Measurements from ENCODE around the gene CWC27. TPM values are rescaled to one million over a fixed set of nuclear protein-coding genes. Genes with fewer than 3 reads are reported as not detected.
A peak's percentile ranks its signal among the peaks of the same experiment; 100 is the strongest.
"Not testable (repeated sequence)": the region's sequence is repeated elsewhere in the genome, so short reads cannot be mapped to it uniquely, and the experiment has no call there.

CWC27 gene
- total RNA-seq, 2 donors from 2014 or later: 21.4 to 24.0 TPM

GRCh38 chr5:64884541-64884940, 115.8 kb downstream of the CWC27 start:
- no peak for DNase-seq (ENCODE audit: low spot score)
- intact Hi-C loops (cut with DNase I): no loop called here

DNA sequence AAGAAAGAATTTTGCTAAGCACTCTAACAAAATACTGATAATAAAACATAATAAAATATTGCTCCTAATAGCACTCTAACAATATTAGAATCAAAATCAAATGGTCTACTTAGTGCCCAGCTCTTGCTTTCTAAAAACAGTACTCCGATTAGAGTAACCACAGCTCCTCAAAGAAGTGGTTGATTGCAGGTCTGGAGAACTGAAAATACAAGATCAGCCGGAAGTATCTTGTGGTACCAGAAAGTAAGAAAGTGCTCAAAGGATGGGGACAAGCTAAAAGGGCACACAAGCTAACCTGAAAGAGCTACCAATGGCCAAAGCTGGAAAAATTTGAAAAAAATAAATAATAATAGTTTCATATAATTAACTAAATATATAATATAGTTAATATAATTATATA, 119.2 kb downstream of the CWC27 start:
- DNase-seq (ENCODE audit: low spot score): no peak
- intact Hi-C loops (cut with DNase I): no loop called here

- intact Hi-C loops (cut with DNase I): no loop called here
- no peak for DNase-seq (ENCODE audit: low spot score)
These were observed 127.0 kb downstream of the CWC27 start for GRCh38 chr5:64895748-64896147.

- intact Hi-C loops (cut with DNase I): no loop called here
- DNase-seq (ENCODE audit: low spot score): no peak
These were observed 131.1 kb downstream of the CWC27 start for GRCh38 chr5:64899838-64900237.

DNA sequence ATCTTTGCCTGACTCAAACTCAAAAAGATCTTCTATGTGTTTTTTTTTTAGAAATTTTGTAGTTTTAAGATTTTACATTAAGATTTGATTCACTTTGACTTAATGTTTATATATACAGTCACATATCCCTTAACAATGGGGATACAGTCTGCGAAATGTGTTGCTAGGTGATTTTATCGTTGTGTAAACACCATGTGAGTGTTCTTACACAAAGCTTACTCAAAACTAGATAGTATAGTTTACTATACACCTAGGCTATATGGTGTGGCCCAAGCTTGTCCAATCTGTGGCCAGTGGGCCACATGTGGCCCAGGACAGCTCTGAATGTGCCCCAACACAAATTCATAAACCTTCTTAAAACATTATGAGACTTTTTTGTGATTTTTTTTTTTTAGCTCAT, 131.9 kb downstream of the CWC27 start:
- intact Hi-C loops (cut with DNase I): no loop called here
- no peak for DNase-seq (ENCODE audit: low spot score)

GRCh38 chr5:64907399-64907798, 138.7 kb downstream of the CWC27 start:
- intact Hi-C loops (cut with DNase I); DNase-seq (ENCODE audit: low spot score): not testable (repeated sequence)

- intact Hi-C loops (cut with DNase I): no loop called here
- DNase-seq (ENCODE audit: low spot score): no peak
These were observed 145.7 kb downstream of the CWC27 start for GRCh38 chr5:64914396-64914795.

- no peak for DNase-seq (ENCODE audit: low spot score)
- intact Hi-C loops (cut with DNase I): no loop called here
These were observed 149.4 kb downstream of the CWC27 start for GRCh38 chr5:64918083-64918482.

DNA sequence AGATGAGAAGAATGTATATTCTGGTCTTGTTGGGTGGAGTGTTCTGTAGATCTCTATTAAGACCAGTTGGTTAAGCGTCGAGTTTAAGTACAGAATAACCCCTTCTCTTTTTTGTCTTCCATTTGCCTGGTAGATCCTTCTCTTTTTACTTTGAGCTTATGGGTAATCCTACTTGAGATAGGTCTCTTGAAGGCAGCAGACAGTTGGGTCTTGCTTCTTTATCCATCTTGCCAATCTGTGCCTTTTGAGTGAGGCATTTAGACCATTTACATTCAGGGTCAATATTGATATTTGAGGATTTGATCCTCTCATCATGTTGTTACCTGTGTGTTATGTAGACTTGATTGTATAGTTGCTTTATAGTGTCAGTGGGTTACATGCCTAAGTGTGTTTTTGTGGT, 152.7 kb downstream of the CWC27 start:
- DNase-seq (ENCODE audit: low spot score): no peak
- intact Hi-C loops (cut with DNase I): no loop called here

- intact Hi-C loops (cut with DNase I): no loop called here
- no peak for DNase-seq (ENCODE audit: low spot score)
These were observed 154.5 kb downstream of the CWC27 start for GRCh38 chr5:64923151-64923685.

DNA sequence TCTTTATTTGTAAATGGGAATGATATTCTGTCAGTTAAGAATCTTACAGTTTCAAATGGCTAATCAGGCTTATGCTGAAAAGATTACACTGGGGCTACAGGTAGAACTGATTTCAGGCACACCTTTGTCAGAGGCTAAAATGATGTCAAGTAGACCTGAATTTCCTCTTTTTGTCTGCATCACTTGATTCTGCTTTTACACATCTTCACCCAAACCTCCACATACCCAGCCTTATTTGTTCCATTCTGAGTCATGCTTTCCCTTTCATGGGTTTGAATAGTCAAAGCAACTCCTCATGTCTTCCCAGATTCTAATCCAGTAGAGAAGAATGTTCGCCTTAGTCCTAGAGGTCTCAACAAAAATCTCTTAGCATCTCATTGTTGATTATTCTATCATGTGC, 156.4 kb downstream of the CWC27 start:
- intact Hi-C loops (cut with DNase I): no loop called here
- no peak for DNase-seq (ENCODE audit: low spot score)

GRCh38 chr5:64929833-64930232, 161.1 kb downstream of the CWC27 start:
- DNase-seq (ENCODE audit: low spot score): no peak
- intact Hi-C loops (cut with DNase I): no loop called here

DNA sequence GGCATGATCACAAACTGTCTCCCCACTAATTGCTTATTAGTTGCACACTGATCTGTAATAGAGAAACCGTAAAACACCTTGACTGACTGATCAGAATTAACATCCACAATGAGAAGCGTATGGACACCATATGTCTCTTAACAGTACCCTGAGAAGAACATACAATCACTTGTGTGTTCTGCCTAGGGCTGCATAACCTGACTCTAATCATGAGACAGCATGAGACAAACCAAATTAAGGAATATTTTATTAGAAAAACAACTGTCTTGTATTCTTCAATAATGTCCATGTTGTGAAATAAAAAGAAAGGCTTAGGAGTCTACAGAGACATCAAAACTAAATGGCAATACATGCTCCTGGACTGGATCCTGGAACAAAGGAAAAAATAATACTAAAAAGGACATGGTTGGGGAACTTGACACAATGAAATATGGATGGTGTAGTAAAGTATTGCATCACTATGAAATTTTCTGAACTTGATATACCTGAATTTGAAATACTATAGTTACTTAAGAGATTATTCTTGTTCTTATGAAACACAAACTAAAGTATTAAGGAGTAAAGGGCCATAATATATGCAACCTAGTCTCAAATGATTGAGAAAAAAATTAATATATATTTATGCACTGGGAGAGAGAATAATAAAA, 162.1 kb downstream of the CWC27 start:
- no peak for DNase-seq (ENCODE audit: low spot score)
- intact Hi-C loops (cut with DNase I): no loop called here

DNA sequence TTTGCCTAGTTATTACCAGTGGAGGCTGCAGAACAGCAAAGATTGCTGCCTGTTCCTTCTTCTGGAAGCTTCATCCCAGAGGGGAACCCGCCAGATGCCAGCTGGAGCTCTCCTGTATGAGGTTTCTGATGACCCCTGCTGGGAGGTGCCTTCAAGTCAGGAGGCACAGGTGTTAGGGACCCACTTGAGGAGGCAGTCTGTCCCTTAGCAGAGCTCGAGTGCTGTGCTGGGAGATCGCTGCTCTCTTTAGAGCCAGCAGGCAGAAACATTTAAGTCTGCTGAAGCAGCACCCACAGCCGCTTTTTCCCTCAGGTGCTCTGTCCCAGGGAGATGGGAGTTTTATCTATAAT, 170.7 kb downstream of the CWC27 start:
- DNase-seq (ENCODE audit: low spot score); intact Hi-C loops (cut with DNase I): not testable (repeated sequence)

DNA sequence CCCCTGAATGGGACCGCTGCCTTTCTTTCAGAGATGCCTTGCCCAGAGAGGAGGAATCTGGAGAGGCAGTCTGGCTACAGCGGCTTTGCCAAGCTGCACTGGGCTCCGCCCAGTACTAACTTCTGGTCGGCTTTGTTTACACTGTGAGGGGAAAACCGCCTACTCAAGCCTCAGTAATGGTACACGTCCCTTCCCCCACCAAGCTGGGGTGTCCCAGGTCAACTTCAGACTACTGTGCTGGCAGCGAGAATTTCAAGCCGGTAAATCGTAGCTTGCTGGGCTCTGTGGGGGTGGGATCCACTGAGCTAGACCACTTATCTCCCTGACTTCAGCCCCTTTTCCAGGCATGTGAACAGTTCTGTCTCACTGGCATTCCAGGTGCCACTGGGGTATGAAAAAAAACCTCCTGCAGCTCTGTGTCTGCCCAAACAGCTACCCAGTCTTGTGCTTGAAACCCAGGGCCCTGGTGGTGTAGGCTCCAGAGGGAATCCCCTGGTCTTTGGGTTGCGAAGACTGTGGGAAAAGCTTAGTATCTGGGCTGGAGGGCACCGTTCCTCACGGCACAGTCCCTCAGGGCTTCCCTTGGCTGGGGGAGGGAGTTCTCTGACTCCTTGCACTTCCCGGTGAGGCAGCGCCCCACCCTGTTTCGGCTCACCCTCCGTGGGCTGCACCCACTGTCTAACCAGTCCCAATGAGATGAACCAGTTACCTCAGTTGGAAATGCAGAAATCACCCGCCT, 171.2 kb downstream of the CWC27 start:
- DNase-seq (ENCODE audit: low spot score): peak; percentile 52
- intact Hi-C loops (cut with DNase I): no loop called here

DNA sequence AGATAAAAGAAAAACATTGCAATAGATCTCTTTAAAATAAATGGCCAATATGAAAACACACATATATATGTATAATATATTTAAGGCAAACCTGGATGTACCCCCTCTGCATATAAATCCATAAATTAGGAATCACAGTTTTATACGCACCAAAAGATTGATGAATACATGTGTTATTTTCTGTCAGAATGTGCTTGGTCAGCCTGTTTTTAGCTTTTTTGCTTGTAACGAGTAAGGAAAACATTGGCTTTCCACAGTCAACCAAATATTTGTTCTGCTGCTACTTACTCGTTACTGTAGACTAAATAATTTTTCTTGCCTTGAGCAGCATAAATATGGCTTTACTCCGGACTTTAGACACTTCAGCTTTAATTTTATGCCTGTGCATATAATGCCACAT, 173.7 kb downstream of the CWC27 start:
- intact Hi-C loops (cut with DNase I): no loop called here

GRCh38 chr5:64944868-64945267, 176.1 kb downstream of the CWC27 start:
- intact Hi-C loops (cut with DNase I): no loop called here
- no peak for DNase-seq (ENCODE audit: low spot score)

More for the DNA sequence above, 173.7 kb downstream of the CWC27 start:
- no peak for DNase-seq (ENCODE audit: low spot score)

DNA sequence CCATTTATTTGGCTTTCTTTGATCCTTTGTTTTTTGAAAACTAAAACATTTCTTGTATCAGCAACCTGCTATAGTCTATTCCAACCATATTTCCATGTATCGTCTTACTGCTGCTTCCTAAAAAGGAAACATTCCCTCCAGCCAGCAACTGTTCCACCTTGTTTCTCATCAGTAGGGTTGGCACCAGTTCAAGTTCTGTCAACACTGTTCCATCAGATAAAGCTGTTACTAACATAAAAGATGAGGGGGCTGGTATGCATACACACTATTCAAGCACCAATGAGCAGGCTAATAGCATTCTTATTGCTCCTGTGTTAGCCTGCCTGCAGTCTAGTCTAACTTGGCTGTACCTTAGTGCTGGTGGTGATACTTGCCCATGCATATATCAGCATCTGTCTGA, 178.3 kb downstream of the CWC27 start:
- no peak for DNase-seq (ENCODE audit: low spot score)
- intact Hi-C loops (cut with DNase I): no loop called here

DNA sequence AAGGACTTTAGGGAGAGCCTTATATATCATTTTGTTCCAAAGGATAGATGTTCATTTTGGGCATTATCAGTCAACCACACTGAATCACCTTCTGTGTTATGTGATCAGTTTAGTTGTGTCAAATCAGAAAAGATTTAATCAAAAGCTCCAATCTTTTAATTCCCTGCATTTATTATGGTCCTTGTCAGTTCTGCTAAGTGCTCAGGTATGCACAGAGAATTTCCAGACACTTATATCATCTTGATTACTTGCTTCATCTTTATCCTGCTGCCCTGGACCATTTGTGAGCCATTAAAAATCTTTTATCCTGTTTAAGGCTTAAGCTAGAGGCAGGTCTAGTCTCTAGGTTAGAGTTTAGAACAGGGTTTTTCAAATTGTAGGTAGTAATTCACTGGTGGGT, 179.1 kb downstream of the CWC27 start:
- no peak for DNase-seq (ENCODE audit: low spot score)
- intact Hi-C loops (cut with DNase I): no loop called here

DNA sequence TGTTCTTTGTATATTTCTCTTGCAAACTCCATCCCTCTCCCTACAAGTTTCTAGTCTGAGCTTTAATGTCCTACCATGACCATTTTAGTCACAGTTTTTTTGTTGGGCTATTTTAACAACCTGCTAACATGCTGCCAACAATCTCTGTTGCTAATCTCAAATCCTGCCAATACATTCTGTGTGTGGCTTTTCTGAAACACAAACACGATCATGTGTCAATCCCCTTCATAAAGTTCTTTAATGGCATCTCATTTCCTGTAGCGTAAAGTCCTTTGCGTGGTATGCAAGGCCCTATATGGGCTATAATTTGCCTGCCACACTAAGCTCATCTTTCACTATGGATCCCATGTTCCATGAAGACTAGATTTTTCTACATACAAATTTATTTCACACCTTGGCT, 180.6 kb downstream of the CWC27 start:
- intact Hi-C loops (cut with DNase I): no loop called here
- DNase-seq (ENCODE audit: low spot score): no peak
